Neuron (in vitro differentiated cells): ENCODE results near the gene ANKRD44.

Experiments
- H2AFZ ChIP-seq: one replicate; pipeline ENCODE4 v1.6.1; 2013; ENCODE audit warnings: low read depth, mild to moderate bottlenecking, inconsistent platforms, low read length, moderate library complexity
- H3K27me3 ChIP-seq: one replicate; pipeline ENCODE4 v1.6.1; 2013; ENCODE audit warnings: low read length; ENCODE audit not compliant: insufficient read depth
- H3K36me3 ChIP-seq: one replicate; pipeline ENCODE4 v1.6.1; 2013; ENCODE audit warnings: low read length; ENCODE audit not compliant: insufficient read depth
- H3K4me1 ChIP-seq: one replicate; pipeline ENCODE4 v1.6.1; 2013; ENCODE audit warnings: low read length; ENCODE audit not compliant: insufficient read depth
- H3K4me3 ChIP-seq: 2 replicates; pipeline ENCODE4 v1.5.1; 2013; ENCODE audit warnings: mild to moderate bottlenecking, low read length, moderate library complexity
- H3K9me3 ChIP-seq: one replicate; pipeline ENCODE4 v1.6.1; 2013; ENCODE audit warnings: low read length

Gene ANKRD44

GRCh38 chr2:197233473-197233872 is 77.1 kb downstream of the ANKRD44 start:
- Histone ChIP-seq H3K9me3 (no peaks in the 10 kb centered on the region), H3K4me3 (no peak overlapping the region), H3K36me3 (no peaks in the 10 kb centered on the region)

DNA sequence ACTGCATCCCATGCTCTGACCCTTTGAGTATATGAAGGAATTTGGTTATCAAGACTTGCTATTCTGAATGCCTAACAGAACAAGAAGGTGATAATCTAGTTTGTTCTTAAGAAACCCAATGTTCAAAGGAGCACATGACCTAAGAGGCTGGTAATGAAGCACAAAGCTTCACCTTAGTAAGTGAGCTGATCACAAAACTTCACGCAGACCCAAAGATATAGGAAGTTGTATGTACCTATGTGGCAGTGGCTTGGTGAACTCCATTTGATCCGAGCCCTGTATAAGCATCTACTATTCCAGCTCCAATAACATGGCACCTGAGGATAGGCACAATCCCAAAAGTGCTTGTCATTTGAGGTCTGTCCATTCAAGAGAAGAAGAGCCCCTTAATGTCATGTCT is 78.6 kb downstream of the ANKRD44 start:
- Histone ChIP-seq H3K4me3 (no peak overlapping the region), H3K4me1 (peaks cover 5% of the 10 kb centered on the region)

More at GRCh38 chr2:197233473-197233872, 77.1 kb downstream of the ANKRD44 start:
- Histone ChIP-seq H2AFZ (no peak overlapping the region), H3K4me1 (peaks cover 5% of the 10 kb centered on the region), H3K27me3 (no peaks in the 10 kb centered on the region)

DNA sequence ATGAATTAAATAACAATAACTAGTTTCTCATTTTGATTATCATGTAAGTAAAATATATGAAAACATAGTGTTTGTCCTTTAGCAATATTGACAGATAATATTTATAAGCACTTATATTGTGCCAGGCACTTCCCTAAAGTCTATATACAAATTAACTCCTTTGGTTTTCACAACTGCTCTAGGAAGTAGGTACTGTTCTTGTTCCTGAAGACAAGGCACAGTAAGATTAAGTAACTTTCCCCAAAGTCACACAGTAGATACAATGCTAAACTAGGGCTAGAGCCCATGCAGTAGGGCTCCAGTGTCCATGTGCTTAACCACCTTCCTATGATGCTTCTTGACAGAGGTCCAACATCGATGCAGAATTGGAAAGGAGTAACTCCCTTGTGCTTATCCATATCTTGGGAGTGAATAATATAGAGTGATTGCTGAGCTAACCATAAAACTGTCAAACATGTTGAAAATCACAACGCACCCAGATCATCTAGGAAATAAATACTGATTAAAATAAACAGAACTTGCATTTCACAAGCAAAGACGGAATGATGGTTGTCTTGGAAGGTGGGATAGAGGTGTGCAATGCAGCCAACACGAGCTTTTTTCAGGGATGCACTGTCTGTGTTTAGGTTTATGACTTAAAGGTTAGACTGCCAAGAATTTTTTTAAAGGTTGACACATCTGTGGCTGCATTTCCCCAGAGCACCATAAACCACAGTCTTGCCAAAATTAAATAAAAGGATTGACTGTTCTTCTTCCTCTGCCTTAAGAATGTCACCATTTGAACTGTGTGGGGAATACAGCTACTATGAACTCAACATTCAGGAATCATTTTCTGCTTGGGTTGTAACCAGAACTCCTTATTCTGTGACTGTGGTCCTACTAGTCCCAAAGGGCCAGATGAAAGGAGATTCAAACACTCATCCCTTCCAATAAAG is 80.8 kb downstream of the ANKRD44 start:
- Histone ChIP-seq H3K4me1 (peaks cover 5% of the 10 kb centered on the region), H2AFZ (no peak overlapping the region)

More for the DNA sequence above, 78.6 kb downstream of the ANKRD44 start:
- no peaks in the 10 kb centered on the region for H3K27me3 ChIP-seq
- no peaks in the 10 kb centered on the region for H3K36me3 ChIP-seq
- H2AFZ ChIP-seq = no peak overlapping the region
- no peaks in the 10 kb centered on the region for H3K9me3 ChIP-seq

GRCh38 chr2:197223451-197223850 is 87.1 kb downstream of the ANKRD44 start:
- H3K36me3 ChIP-seq = no peaks in the 10 kb centered on the region
- no peaks in the 10 kb centered on the region for H3K27me3 ChIP-seq
- H3K4me3 ChIP-seq = no peak overlapping the region
- peaks cover 3% of the 10 kb centered on the region for H3K4me1 ChIP-seq
- H3K9me3 ChIP-seq = no peaks in the 10 kb centered on the region
- no peak overlapping the region for H2AFZ ChIP-seq

More for the DNA sequence above, 80.8 kb downstream of the ANKRD44 start:
- Histone ChIP-seq H3K9me3 (no peaks in the 10 kb centered on the region), H3K4me3 (no peak overlapping the region), H3K27me3 (no peaks in the 10 kb centered on the region), H3K36me3 (no peaks in the 10 kb centered on the region)

DNA sequence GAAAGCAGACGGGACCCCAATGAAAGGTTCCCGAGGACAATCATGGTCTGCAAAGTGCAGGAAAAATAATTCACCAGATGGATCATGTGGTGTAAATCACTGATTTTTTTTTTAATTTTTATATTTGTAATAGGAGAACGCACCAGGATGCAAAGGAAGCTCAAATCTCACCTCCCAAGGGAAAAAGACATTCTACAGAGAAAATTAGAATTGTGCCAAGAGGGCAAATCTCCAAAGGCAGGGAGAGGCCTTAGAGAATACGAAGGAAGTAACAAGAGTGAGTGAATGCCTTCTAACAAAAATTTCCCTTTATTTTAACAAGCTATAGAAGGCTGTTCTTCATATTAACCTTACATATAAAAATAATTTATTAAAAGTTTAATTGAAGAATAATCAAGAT is 90.9 kb downstream of the ANKRD44 start:
- Histone ChIP-seq H2AFZ (no peak overlapping the region), H3K4me1 (peaks cover 5% of the 10 kb centered on the region), H3K36me3 (no peaks in the 10 kb centered on the region), H3K9me3 (no peaks in the 10 kb centered on the region), H3K27me3 (no peaks in the 10 kb centered on the region), H3K4me3 (no peak overlapping the region)

DNA sequence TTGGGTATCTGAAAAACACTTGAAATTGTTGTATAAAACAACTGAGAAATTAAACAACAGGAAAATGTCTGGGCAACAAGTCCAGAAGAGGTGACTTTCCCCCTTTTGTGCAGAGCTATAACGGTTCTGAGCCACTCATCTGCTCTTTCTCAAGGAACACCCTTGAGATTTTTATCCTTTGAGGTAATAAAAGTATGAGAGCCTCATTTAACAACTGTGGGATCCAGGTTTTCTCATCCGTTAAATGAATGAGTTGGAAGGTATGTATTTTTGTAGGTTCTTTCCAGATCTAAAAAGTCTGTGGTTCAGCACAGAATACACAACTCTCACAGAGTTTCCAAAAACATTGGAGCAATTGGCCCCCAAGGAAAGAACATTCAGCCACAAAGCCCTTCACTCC is 93.0 kb downstream of the ANKRD44 start:
- Histone ChIP-seq H3K4me1 (peaks cover 5% of the 10 kb centered on the region), H3K9me3 (no peaks in the 10 kb centered on the region), H3K4me3 (no peak overlapping the region), H3K36me3 (no peaks in the 10 kb centered on the region), H3K27me3 (no peaks in the 10 kb centered on the region), H2AFZ (no peak overlapping the region)

GRCh38 chr2:197216361-197216979 is 94.1 kb downstream of the ANKRD44 start:
- Histone ChIP-seq H3K27me3 (no peaks in the 10 kb centered on the region), H3K36me3 (no peaks in the 10 kb centered on the region), H3K9me3 (no peaks in the 10 kb centered on the region), H3K4me3 (no peak overlapping the region), H2AFZ (no peak overlapping the region), H3K4me1 (peaks cover 5% of the 10 kb centered on the region)

GRCh38 chr2:197215748-197216360 is 94.7 kb downstream of the ANKRD44 start:
- H3K27me3 ChIP-seq = no peaks in the 10 kb centered on the region
- no peak overlapping the region for H3K4me3 ChIP-seq

DNA sequence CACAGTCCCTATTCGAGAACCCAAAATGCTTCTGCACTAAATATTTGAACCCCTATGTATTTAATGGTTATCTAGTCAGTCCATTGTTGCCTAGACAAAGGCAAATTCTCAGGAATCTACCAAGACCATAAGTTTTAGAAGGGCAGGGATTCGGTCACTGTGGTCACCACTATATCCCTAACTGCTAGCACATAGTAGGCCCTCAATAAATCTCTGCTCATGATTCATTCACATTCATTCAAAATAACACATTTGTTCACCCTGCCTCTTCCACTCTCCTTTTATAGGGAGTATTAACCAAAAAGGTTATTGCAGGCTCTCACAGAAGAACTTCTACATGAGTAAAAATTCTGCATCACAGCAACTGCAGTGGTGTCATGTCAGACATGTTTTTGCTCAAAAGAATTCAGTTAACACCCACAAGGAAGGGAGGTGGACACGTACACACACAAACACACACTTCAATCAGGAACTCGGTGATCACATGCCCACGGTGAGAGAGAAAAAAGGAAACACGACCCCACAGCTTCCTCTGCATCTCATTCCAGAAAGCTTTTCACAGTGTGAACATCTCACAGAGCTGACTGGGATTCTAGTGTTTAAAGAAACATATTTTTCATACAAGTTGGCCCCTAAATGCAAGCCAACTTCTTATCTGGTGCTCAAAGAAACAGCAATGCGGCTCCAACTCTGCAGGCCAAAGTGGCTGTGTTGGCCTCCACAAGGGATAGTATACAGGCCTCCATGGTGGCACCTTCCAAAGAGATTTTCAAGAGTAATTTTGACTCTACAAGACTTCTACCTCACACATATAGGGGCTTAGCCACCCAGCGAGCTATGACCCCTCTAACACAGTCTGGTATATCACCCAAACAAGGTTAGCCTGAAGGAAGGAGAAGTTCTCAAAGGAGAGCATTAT is 98.0 kb downstream of the ANKRD44 start:
- peaks cover 5% of the 10 kb centered on the region for H3K4me1 ChIP-seq
- H3K9me3 ChIP-seq = no peaks in the 10 kb centered on the region
- H3K4me3 ChIP-seq = no peak overlapping the region
- H3K36me3 ChIP-seq = no peaks in the 10 kb centered on the region
- H3K27me3 ChIP-seq = no peaks in the 10 kb centered on the region
- no peak overlapping the region for H2AFZ ChIP-seq

More at GRCh38 chr2:197215748-197216360, 94.7 kb downstream of the ANKRD44 start:
- Histone ChIP-seq H3K9me3 (no peaks in the 10 kb centered on the region), H3K4me1 (peaks cover 5% of the 10 kb centered on the region), H2AFZ (no peak overlapping the region), H3K36me3 (no peaks in the 10 kb centered on the region)

DNA sequence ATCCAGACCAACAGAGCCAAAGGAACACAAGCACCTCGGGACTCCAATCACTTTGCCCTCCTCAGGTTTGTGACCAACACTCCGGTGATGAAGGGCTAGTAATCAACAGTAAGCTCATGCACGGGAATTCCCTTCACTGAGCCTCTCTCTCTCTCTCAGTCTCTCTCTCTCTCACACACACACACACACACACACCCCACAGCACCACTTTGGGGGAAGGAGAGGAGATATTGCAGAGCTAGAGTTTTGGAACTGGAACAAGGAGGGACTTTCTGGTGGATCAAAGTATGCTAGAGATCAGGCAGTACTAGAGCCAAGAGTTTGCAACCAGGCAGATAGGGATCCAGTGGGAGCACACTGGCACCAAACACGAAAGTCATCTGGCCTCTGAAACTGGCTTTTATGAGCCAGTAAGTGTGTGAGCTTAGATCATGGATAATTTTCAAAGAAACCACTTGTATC is 98.7 kb downstream of the ANKRD44 start:
- Histone ChIP-seq H3K36me3 (no peaks in the 10 kb centered on the region), H3K27me3 (no peaks in the 10 kb centered on the region), H3K4me3 (no peak overlapping the region), H3K9me3 (no peaks in the 10 kb centered on the region), H3K4me1 (peaks cover 5% of the 10 kb centered on the region), H2AFZ (no peak overlapping the region)

- H3K9me3 ChIP-seq = no peaks in the 10 kb centered on the region
- no peak overlapping the region for H2AFZ ChIP-seq
- H3K4me1 ChIP-seq = no peaks in the 10 kb centered on the region
- H3K4me3 ChIP-seq = no peak overlapping the region
- H3K36me3 ChIP-seq = no peaks in the 10 kb centered on the region
- H3K27me3 ChIP-seq = no peaks in the 10 kb centered on the region
Observed at GRCh38 chr2:197210430-197210829, 100.2 kb downstream of the ANKRD44 start.

- Histone ChIP-seq H3K36me3 (no peaks in the 10 kb centered on the region), H3K4me3 (no peak overlapping the region), H3K27me3 (no peaks in the 10 kb centered on the region), H3K4me1 (no peaks in the 10 kb centered on the region), H2AFZ (no peak overlapping the region), H3K9me3 (no peaks in the 10 kb centered on the region)
Observed at GRCh38 chr2:197209742-197210408, 100.7 kb downstream of the ANKRD44 start.
